ENCODE measurements around the gene TCL1A. TPM values are rescaled to one million over a fixed set of nuclear protein-coding genes. Genes with fewer than 3 reads are reported as not detected.
"Not testable (repeated sequence)": the region's sequence is repeated elsewhere in the genome, so short reads cannot be mapped to it uniquely, and the experiment has no call there.

The TCL1A gene
- total RNA-seq, 1 experiment from 2014 or later: not detected

DNA sequence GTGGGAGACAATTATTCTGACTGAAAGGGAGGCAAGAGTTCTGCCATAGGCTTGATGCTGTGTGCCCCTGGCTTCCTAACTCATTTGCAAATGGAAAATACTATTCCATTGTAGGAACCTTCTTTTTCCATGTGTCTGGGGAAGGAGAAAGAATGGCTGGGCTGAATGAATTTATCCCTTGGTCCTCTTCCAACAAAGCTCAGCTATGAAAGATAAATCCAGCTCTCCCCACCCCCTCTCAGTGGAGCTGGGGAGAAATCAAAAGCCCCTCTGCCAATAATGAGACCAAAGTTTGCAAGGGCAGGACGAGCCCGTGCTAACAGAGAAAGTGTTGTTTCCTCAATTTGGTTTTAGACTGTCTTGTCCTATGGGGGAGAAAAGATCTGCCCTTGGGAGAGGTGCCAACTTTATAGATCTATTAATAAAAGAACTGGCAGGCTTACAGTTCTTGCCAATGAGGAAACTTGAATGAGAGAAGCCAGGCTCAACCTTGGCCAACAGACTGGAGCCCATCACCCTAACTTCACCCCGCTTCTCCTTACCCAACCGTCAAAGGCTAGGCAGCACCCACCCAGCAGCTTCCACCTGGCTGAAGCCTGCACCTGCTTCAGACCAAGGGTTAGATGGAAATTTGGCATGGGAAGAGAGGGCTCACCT, 36.6 kb downstream of the TCL1A start:
- no peak for DNase-seq (ENCODE audit: low spot score)

- DNase-seq (ENCODE audit: low spot score): no peak
Measured at GRCh38 chr14:95675486-95675885, 38.4 kb downstream of the TCL1A start.

DNA sequence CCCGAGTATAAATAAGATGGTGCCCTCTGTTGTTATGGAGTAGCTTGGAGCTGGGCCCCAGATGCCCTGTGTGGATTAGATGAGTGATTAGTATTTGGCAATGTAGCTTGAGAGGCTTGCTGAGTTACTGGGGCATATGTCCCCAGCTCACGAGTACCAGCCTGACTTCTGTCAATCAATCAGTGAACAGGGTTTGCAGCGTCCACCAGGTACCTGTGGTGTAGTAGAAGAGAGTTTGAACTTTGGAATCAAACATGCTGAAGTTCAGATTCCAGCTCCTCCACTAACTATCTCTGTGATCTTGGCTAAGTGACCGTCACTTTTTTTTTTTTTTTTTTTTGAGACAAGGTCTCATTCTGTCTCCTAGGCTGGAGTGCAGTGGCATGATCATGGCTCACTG, 39.3 kb downstream of the TCL1A start:
- DNase-seq (ENCODE audit: low spot score): no peak

- no peak for DNase-seq (ENCODE audit: low spot score)
Measured at GRCh38 chr14:95668235-95668772, 45.6 kb downstream of the TCL1A start.

GRCh38 chr14:95667249-95667693, 46.7 kb downstream of the TCL1A start:
- no peak for DNase-seq (ENCODE audit: low spot score)

DNA sequence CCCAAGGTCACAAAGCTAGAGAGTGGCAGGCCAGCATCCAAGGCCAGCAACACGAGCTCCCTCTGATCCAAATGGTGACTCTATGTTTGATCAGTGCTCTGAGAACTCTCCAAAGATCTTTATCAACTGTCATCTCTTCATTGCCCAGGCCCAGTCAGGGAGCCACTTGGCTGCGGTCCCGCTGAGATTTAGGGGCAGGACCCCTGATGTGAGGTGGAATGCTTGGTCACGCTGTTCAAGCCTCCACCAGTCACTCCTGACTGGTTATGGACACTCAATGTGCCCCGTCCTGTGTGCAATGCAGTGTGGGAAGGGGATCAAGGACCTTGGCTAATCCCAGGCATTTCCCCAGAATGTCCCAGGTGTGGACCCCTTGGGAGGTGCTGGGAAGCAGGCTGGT, 47.5 kb downstream of the TCL1A start:
- DNase-seq (ENCODE audit: low spot score): no peak

GRCh38 chr14:95665530-95665929, 48.4 kb downstream of the TCL1A start:
- not testable (repeated sequence) for DNase-seq (ENCODE audit: low spot score)

DNA sequence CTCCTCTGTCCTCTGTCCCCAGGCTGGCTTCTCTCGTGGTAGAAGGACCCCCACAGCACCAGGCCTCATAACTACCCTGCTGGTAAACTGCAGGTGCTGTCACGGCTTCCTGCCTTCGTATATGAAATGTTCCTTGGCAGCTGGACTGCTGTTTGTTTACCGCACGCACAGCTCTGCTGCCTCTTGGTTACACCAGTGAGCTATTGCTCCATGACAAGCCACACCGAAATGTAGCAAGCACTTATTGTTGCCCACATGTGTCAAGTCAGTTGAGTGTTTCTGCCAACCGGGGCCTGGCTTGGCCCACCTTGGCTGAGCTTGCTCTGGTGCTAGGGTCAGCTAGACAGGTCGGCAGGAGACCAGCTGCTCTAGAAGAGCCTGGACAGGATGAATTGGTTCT, 49.4 kb downstream of the TCL1A start:
- DNase-seq (ENCODE audit: low spot score): no peak

DNA sequence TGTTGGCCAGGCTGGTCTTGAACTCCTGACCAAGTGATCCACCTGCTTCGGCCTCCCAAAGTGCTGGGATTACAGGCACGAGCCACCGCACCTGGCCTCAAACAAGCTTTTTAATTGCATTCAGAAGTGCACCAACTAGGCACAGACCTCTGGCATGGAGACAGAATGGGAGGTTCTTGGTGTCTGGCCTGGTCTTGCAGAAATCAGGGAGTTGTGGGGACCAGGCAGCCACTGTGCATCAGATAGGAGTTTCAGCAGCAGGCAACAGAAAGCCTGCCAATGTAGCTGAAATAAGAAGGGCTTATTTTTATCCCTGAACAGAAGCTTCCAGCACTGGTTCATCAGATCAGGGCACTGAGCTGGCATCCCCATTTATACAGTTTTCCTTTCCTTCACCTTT, 49.9 kb downstream of the TCL1A start:
- DNase-seq (ENCODE audit: low spot score): no peak

DNA sequence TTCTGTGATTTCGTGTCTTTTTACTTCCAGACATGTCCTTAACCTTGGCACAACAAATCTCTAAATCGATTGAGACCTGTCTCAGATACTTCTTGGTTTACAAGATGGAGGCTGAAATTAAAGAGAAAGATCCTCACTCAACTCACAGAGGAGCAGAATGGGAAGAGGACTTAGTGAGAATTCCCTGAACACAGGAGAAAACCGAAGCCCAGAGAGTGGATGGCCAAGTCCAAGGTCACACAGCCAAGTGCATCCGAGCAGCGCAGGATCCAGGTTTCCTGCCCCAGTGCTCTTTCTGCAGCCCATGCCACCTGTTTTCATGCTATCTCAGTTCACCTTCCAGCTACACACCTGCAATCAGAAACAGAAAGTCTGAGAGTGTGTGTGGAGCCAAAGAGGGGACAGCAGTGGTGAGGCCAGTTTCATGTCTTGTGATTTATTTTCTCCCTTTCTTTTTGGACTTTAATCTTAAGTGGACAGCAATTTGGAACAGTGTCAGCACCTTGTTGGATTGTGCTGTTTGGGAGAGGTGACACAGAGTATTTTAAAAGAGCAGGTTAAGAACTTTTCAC, 50.6 kb downstream of the TCL1A start:
- no peak for DNase-seq (ENCODE audit: low spot score)

DNA sequence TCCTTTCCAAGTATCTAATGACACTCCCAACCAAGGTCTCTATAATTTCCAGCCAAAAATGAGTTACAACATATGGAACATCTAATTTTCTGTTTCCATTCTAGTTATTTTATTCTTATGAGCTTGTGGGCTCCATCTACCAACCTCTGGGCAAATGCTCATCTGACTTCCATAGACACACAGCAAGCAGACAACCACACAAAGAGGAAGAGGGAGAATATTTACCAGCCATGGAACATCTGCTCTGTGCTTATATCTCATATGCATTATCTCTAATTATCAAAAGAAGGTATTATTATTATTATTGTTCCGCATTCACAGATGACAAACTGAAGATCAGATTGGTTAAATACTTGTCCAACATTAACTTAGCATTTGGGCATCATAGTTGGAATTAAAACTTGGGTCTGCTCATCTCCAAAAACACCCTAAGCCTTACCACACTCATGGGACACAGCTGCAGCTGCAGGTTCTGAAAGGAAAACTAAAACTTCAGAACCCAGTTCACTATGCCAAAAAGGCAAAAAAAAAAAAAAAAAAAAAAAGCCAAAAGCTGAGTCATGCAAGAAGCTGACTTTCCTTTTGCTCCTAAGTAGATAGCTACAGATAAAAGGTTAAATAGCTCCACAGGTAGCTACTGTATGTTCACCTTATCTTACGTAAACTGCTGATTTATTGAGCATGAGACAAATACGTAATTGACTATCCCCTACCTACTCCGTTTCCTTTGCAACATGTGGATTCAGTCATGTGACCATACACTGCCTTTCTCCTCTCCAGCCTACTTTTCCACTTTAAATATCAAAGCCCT, 51.3 kb downstream of the TCL1A start:
- DNase-seq (ENCODE audit: low spot score): no peak

- no peak for DNase-seq (ENCODE audit: low spot score)
Measured at GRCh38 chr14:95660651-95661515, 53.0 kb downstream of the TCL1A start.

DNA sequence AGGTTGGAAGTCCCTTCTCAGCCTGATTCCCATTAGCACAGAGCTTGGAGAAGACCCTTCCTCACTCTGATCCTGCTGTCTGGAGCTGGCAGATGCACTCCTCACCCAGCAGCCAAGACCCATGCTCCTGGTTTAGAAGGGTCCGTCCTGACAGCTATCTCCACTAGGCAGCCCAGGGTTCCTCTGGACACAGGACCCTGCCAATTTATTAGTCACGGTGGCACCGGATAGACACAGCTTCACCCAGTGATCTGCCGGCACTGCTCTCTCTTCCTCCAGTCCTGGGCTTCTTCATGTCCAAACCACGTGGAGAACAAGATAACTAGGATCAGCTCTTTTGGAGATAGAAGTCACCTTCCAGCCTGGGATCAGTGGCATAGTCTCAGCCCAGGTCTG, 53.9 kb downstream of the TCL1A start:
- no peak for DNase-seq (ENCODE audit: low spot score)

Small RNAs within 50 kb of the gene (small RNA-seq; reads per million reads assigned to genes)
- gene RF02193: not detected

Other genes starting within 250 kb of the TCL1A start
- gene SYNE3, start 197.5 kb downstream of the TCL1A start, total RNA-seq (2014; rRNA removed; shearing (Covaris generic)): not detected in 2 replicates
- 56.9 and 60.8 TPM in 2 replicates for gene GLRX5, start 179.1 kb downstream of the TCL1A start, total RNA-seq (2014; rRNA removed; shearing (Covaris generic))
- gene TCL1B, start 27.7 kb downstream of the TCL1A start, total RNA-seq (2014; rRNA removed; shearing (Covaris generic)): not detected in 2 replicates
- not detected in 2 replicates for gene TUNAR, start 162.7 kb upstream of the TCL1A start, total RNA-seq (2014; rRNA removed; shearing (Covaris generic))

All from HT-29 (cell line).